HG02885 (cell line): ENCODE data around the gene EXOC6.
A peak's percentile ranks its signal among the peaks of the same experiment; 100 is the strongest.
"Not testable (repeated sequence)": the region's sequence is repeated elsewhere in the genome, so short reads cannot be mapped to it uniquely, and the experiment has no call there.

Source experiments
- ATAC-seq: cut with Tn5 transposase; IDR thresholded peaks from one replicate; pipeline ENCODE4 v1.9.1; 2021; ENCODE audit warnings: mild to moderate bottlenecking; ENCODE audit not compliant: unreplicated experiment, poor library complexity

The EXOC6 gene

GRCh38 chr10:92873029-92873428 lies 24.7 kb downstream of the EXOC6 start:
- no peak for ATAC-seq

- no peak for ATAC-seq
Measured at GRCh38 chr10:92876509-92877036, 28.3 kb downstream of the EXOC6 start.

GRCh38 chr10:92880233-92880861 lies 32.0 kb downstream of the EXOC6 start:
- no peak for ATAC-seq

- ATAC-seq = no peak
Measured at GRCh38 chr10:92880917-92881316, 32.6 kb downstream of the EXOC6 start.

GRCh38 chr10:92886334-92886961 lies 38.1 kb downstream of the EXOC6 start:
- ATAC-seq = no peak

GRCh38 chr10:92890471-92890870 lies 42.2 kb downstream of the EXOC6 start:
- no peak for ATAC-seq

- ATAC-seq = no peak
Measured at GRCh38 chr10:92891885-92892690, 43.8 kb downstream of the EXOC6 start.

- no peak for ATAC-seq
Measured at GRCh38 chr10:92892691-92893054, 44.4 kb downstream of the EXOC6 start.

GRCh38 chr10:92894081-92894655 lies 45.8 kb downstream of the EXOC6 start:
- ATAC-seq = no peak

GRCh38 chr10:92897916-92898315 lies 49.6 kb downstream of the EXOC6 start:
- ATAC-seq = no peak

GRCh38 chr10:92901819-92902251 lies 53.5 kb downstream of the EXOC6 start:
- ATAC-seq = no peak

GRCh38 chr10:92903633-92904032 lies 55.3 kb downstream of the EXOC6 start:
- no peak for ATAC-seq

- ATAC-seq = no peak
Measured at GRCh38 chr10:92907280-92907679, 59.0 kb downstream of the EXOC6 start.

GRCh38 chr10:92912631-92913030 lies 64.3 kb downstream of the EXOC6 start:
- ATAC-seq = not testable (repeated sequence)

GRCh38 chr10:92913973-92914372 lies 65.7 kb downstream of the EXOC6 start:
- no peak for ATAC-seq

GRCh38 chr10:92914478-92915325 lies 66.4 kb downstream of the EXOC6 start:
- ATAC-seq = peak; percentile 67

- ATAC-seq = no peak
Measured at GRCh38 chr10:92915892-92916291, 67.6 kb downstream of the EXOC6 start.

GRCh38 chr10:92916433-92916832 lies 68.1 kb downstream of the EXOC6 start:
- no peak for ATAC-seq

GRCh38 chr10:92918603-92919002 lies 70.3 kb downstream of the EXOC6 start:
- ATAC-seq = no peak

- ATAC-seq = no peak
Measured at GRCh38 chr10:92920866-92921265, 72.5 kb downstream of the EXOC6 start.
